ENCODE measurements around the gene CRYBB3. TPM values are rescaled to one million over a fixed set of nuclear protein-coding genes. Genes with fewer than 3 reads are reported as not detected.

Gene CRYBB3
- total RNA-seq, 1 experiment from 2014 or later, result 0.48 TPM

DNA sequence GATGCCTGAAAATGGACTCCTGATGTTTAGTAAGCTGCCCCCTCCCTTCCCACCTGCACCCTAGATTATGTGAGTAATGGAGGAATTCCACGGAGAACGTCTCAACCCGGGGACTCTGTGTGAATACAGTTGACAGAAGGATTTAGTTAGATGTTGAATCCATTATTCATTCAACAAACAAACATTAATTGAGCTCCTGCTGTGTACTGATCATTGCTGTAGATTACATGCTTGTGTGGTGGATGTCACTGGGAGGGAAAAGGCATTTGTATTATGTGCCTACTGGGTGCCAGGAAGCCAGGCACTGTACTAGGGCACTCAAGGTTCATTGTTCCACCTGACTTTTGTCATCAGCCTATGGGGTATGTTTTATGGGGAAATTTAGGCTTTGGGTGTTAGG lies 22.9 kb upstream of the CRYBB3 start (continued):
- TF ChIP-seq ZNF532 (CRISPR knock-in tag; IDR thresholded peaks at IDR 0.05; ENCODE audit: borderline replicate concordance) (no peak), ATF2 (CRISPR knock-in tag; IDR thresholded peaks at IDR 0.05; ENCODE audit: borderline replicate concordance, low read depth) (no peak), SOX15 (CRISPR knock-in tag; IDR thresholded peaks at IDR 0.05) (no peak), NR1H2 (CRISPR knock-in tag; IDR thresholded peaks at IDR 0.05) (no peak), FOXP1 (CRISPR knock-in tag; IDR thresholded peaks at IDR 0.05; ENCODE audit: borderline replicate concordance) (no peak), CTCF (IDR thresholded peaks at IDR 0.05) (no peak), SMAD4 (CRISPR knock-in tag; IDR thresholded peaks at IDR 0.05) (no peak), ZNF396 (CRISPR knock-in tag; IDR thresholded peaks at IDR 0.05; ENCODE audit: borderline replicate concordance) (no peak), IRF1 (CRISPR knock-in tag; IDR thresholded peaks at IDR 0.05) (no peak)

DNA sequence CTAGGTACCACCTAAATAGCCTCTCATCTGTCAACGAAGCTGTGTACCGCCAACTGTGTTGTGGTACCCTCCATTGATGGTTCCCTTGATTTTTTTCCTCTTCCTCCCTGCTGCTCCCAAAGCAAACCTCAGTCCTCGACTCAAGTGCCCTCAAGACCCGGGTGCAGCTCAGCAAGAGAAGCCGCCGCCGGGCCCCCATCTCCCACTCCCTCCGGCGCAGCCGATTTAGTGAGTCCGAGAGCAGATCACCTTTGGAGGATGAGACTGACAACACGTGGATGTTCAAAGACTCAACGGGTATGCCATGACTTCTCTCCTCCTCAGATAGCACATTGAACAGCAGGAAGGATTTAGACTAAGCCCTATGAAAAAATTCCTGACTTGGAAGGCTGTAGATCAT lies 22.4 kb upstream of the CRYBB3 start:
- no peak for TF ChIP-seq SOX15 (CRISPR knock-in tag; IDR thresholded peaks at IDR 0.05)
- TF ChIP-seq, protein P1, sequence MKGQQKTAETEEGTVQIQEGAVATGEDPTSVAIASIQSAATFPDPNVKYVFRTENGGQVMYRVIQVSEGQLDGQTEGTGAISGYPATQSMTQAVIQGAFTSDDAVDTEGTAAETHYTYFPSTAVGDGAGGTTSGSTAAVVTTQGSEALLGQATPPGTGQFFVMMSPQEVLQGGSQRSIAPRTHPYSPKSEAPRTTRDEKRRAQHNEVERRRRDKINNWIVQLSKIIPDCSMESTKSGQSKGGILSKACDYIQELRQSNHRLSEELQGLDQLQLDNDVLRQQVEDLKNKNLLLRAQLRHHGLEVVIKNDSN (CRISPR knock-in tag; IDR thresholded peaks at IDR 0.05), result no peak
- no peak for TF ChIP-seq TEAD1 (CRISPR knock-in tag; IDR thresholded peaks at IDR 0.05)
- TF ChIP-seq ETV6 (CRISPR knock-in tag; IDR thresholded peaks at IDR 0.05), result no peak
- TF ChIP-seq MXD4 (CRISPR knock-in tag; IDR thresholded peaks at IDR 0.05; ENCODE audit: borderline replicate concordance), result no peak
- CTCF ChIA-PET, result interaction anchor here (1.4 to 1.5 kb wide), 2 partner anchors 11 to 96 kb away, joined by 3 to 4 read pairs; no protein-coding TSS in a partner anchor
- Mint-ChIP-seq H3K27me3 (ENCODE audit: low read depth) (no peaks in the 10 kb centered on the region), H3K4me3 (no peak overlapping the region), H3K4me1 (peaks cover 7% of the 10 kb centered on the region), H3K9me3 (peaks cover 8% of the 10 kb centered on the region), H3K27ac (no peak overlapping the region), H3K36me3 (peaks cover 20% of the 10 kb centered on the region)
- ATAC-seq (no peak), DNase-seq (ENCODE audit: low spot score) (no peak)
- POLR2A ChIA-PET, result no interaction called here

GRCh38 chr22:25177895-25178294 lies 21.8 kb upstream of the CRYBB3 start:
- CTCF ChIA-PET, result no interaction called here
- ATAC-seq (no peak), DNase-seq (ENCODE audit: low spot score) (no peak)
- H3K27ac Mint-ChIP-seq, result no peak overlapping the region
- peaks cover 7% of the 10 kb centered on the region for H3K4me1 Mint-ChIP-seq
- peaks cover 8% of the 10 kb centered on the region for H3K9me3 Mint-ChIP-seq
- POLR2A ChIA-PET, result no interaction called here
- no peak overlapping the region for H3K4me3 Mint-ChIP-seq
- peaks cover 23% of the 10 kb centered on the region for H3K36me3 Mint-ChIP-seq
- H3K27me3 Mint-ChIP-seq (ENCODE audit: low read depth), result no peaks in the 10 kb centered on the region
- TF ChIP-seq NR2C2 (CRISPR knock-in tag; IDR thresholded peaks at IDR 0.05) (no peak), SP1 (CRISPR knock-in tag; conservative IDR thresholded peaks at IDR 0.05) (no peak), ZNF423 (CRISPR knock-in tag; IDR thresholded peaks at IDR 0.05) (no peak), EMX1 (CRISPR knock-in tag; IDR thresholded peaks at IDR 0.05) (no peak), IRF1 (CRISPR knock-in tag; IDR thresholded peaks at IDR 0.05) (no peak), MAX (CRISPR knock-in tag; IDR thresholded peaks at IDR 0.05) (no peak), TEAD1 (CRISPR knock-in tag; IDR thresholded peaks at IDR 0.05) (no peak)
- TF ChIP-seq, protein P2, sequence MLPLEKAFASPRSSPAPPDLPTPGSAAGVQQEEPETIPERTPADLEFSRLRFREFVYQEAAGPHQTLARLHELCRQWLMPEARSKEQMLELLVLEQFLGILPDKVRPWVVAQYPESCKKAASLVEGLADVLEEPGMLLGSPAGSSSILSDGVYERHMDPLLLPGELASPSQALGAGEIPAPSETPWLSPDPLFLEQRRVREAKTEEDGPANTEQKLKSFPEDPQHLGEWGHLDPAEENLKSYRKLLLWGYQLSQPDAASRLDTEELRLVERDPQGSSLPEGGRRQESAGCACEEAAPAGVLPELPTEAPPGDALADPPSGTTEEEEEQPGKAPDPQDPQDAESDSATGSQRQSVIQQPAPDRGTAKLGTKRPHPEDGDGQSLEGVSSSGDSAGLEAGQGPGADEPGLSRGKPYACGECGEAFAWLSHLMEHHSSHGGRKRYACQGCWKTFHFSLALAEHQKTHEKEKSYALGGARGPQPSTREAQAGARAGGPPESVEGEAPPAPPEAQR (CRISPR knock-in tag; IDR thresholded peaks at IDR 0.05), result no peak
- TF ChIP-seq, protein P3, sequence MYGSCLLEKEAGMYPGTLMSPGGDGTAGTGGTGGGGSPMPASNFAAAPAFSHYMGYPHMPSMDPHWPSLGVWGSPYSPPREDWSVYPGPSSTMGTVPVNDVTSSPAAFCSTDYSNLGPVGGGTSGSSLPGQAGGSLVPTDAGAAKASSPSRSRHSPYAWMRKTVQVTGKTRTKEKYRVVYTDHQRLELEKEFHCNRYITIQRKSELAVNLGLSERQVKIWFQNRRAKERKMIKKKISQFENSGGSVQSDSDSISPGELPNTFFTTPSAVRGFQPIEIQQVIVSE (CRISPR knock-in tag; IDR thresholded peaks at IDR 0.05; ENCODE audit: borderline replicate concordance), result no peak
- TF ChIP-seq, protein P4, sequence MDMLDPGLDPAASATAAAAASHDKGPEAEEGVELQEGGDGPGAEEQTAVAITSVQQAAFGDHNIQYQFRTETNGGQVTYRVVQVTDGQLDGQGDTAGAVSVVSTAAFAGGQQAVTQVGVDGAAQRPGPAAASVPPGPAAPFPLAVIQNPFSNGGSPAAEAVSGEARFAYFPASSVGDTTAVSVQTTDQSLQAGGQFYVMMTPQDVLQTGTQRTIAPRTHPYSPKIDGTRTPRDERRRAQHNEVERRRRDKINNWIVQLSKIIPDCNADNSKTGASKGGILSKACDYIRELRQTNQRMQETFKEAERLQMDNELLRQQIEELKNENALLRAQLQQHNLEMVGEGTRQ (CRISPR knock-in tag; IDR thresholded peaks at IDR 0.05), result no peak

Data from WTC11 (cell line).